Activated CD4-positive, alpha-beta T cell treated with anti-CD3 and anti-CD28 coated beads, Interleukin-2, amount 10 ng/mL, durations not matched to agents 7 days and 5 days (primary cell): ENCODE measurements around the gene ZEB2. TPM values are rescaled to one million over a fixed set of nuclear protein-coding genes. Genes with fewer than 3 reads are reported as not detected.

ENCODE experiments used
- CTCF ChIA-PET: fragments of 350-600 bp; sonication (Branson Sonifier 250); formaldehyde crosslinking; loops from one replicate; lab custom pipeline; 2021; ENCODE audit warnings: antibody characterized with exemption; lab: Charles Lee
- POLR2A ChIA-PET: fragments of 350-600 bp; sonication (Branson Sonifier 250); formaldehyde crosslinking; loops from one replicate; lab custom pipeline; 2021; ENCODE audit warnings: antibody characterized with exemption; lab: Charles Lee
- DNase-seq: peaks from one replicate; pipeline ENCODE4 v3.0.0-alpha.2; 2020
- H3K27ac Mint-ChIP-seq: one replicate; pipeline ENCODE4 v1.8.0; 2021; ENCODE audit warnings: mild to moderate bottlenecking, moderate library complexity, mixed read lengths
- H3K27me3 Mint-ChIP-seq: one replicate; pipeline ENCODE4 v1.8.0; 2021; ENCODE audit warnings: mixed read lengths
- H3K36me3 Mint-ChIP-seq: one replicate; pipeline ENCODE4 v1.8.0; 2021; ENCODE audit warnings: low read depth, mixed read lengths
- H3K4me1 Mint-ChIP-seq: one replicate; pipeline ENCODE4 v1.8.0; 2021; ENCODE audit warnings: mixed read lengths
- H3K4me3 Mint-ChIP-seq: one replicate; pipeline ENCODE4 v1.8.0; 2021; ENCODE audit warnings: mild to moderate bottlenecking, moderate library complexity, mixed read lengths
- H3K9me3 Mint-ChIP-seq: one replicate; pipeline ENCODE4 v1.8.0; 2021; ENCODE audit warnings: mixed read lengths
- total RNA-seq, 2 experiments: library from RNA; stranded (reverse); gene quantifications; one replicate each; pipeline ENCODE4 v1.2.3, GENCODE V29; 2021

The ZEB2 gene
- total RNA-seq, 2 experiments from 2014 or later, result 3.3 to 3.5 TPM

DNA sequence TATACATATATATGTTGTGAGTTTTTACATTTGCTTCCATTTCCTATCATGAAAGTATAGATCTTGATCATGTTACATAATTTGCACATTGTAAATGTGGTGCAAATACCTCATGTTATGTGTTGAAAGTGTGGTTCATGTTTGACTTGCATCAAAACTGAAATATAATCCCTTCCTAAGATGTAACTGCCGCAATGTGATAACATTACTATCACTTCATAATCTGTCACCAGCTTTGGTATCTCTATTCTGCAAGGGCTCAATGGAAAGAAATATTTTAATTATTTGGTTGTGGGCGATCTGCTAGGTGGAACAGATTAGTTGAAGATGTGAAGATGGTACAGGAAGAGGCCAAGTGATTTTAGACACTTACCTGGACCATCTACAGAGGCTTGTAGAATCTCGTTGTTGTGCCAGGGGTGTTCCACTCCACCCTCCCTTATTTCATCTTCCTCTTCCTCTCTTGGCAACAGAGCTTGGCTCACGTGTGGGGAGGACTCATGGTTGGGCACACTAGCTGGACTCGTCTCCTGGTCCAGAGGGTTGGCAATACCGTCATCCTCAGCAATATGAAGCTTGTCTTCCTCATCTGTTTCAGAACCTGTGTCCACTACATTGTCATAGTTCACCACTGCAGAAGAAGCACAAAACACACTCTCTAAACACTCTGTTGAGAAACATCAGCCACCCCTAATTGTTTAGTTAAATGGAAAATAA lies 90.4 kb downstream of the ZEB2 start:
- ChIA-PET CTCF (interaction anchor here (1.0 kb wide), 1 partner anchor 10 kb away, joined by 4 read pairs; no protein-coding TSS in a partner anchor), POLR2A (no interaction called here)
- peaks cover 2% of the 10 kb centered on the region for H3K27me3 Mint-ChIP-seq
- no peak overlapping the region for H3K27ac Mint-ChIP-seq
- H3K36me3 Mint-ChIP-seq, result no peaks in the 10 kb centered on the region
- H3K4me1 Mint-ChIP-seq, result no peaks in the 10 kb centered on the region
- no peak overlapping the region for H3K4me3 Mint-ChIP-seq
- no peaks in the 10 kb centered on the region for H3K9me3 Mint-ChIP-seq
- no peak for DNase-seq

DNA sequence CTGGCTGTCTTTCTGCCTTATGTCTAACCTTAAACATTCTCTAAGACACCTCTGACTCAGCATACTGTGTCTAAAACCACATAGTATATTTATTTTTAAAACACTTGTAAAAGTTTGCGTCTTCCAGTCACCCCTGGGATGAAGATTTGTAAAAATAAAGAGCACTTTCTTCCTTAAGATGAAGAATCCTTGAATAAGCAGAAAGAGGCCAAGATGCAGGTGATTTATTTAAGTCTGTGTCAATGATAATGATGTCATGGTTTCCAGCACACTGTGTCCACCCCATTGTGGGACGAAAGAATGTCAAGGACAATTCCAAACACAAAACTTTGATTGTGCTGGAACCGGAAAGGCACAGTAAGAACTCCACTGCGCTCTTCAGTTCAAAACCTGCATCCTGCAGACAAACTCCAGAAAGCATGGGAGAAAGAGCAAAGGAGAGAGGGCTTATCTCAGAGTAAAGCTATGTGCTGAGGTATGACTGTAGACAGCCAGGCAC lies 92.9 kb downstream of the ZEB2 start:
- CTCF ChIA-PET, result interaction anchor here (0.5 kb wide), 1 partner anchor 64 kb away, joined by 3 read pairs; no protein-coding TSS in a partner anchor
- POLR2A ChIA-PET, result no interaction called here
- no peak overlapping the region for H3K27ac Mint-ChIP-seq
- no peaks in the 10 kb centered on the region for H3K4me1 Mint-ChIP-seq
- peaks cover 2% of the 10 kb centered on the region for H3K27me3 Mint-ChIP-seq
- H3K9me3 Mint-ChIP-seq, result no peaks in the 10 kb centered on the region
- DNase-seq, result no peak
- no peaks in the 10 kb centered on the region for H3K36me3 Mint-ChIP-seq
- H3K4me3 Mint-ChIP-seq, result no peak overlapping the region

DNA sequence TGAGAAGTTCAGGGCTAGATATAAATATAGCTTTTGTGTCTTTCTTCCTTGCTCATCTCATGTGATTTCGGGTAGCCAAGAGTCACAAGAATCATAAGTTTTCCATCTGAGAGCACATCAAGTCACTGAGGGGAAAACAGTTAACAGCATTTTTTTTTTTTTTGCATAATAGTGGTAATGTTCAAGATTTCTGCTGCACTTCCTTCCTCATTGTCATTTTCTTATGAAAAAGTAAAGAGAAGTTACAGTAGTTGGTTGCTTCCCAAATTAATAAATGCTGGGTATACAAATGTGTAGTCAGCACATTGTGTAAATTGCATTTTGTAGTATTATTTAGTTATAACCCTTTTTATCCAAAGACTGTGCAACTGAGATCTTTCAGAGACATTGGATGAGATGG lies 93.6 kb downstream of the ZEB2 start:
- POLR2A ChIA-PET, result no interaction called here
- Mint-ChIP-seq H3K27ac (no peak overlapping the region), H3K4me3 (no peak overlapping the region)

DNA sequence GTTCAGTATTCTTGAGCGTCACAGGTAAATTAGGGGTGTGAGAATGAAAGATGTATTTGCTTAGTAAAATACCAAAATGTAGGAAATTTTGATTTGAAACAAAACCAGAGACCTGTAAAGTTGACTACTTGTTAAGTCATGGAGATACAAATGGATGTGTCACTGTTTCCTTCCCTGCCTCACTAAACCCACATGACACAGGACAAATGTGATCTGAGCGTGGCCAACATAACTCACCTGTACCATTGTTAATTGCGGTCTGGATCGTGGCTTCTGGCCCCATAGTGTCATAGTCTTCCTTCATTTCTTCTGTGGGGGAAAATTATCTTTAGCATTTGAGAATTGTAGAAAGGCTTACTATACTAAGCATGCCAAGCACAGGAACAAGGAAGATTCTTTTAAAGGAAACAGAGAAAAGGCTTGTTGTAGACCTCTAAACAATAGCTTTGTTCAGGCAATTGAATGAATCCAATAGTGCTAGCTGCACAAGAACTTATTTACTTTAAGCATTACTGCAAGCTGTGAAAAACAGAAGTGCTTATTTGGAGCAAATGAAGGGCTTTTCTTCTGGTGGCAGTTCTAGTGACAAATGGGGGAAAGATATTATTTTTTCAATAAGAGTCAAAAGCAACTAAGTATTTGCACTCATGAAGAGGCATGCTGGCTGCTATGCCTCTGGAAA lies 95.2 kb downstream of the ZEB2 start:
- H3K36me3 Mint-ChIP-seq, result no peaks in the 10 kb centered on the region
- no peak for DNase-seq
- no peaks in the 10 kb centered on the region for H3K9me3 Mint-ChIP-seq
- no peak overlapping the region for H3K4me3 Mint-ChIP-seq
- POLR2A ChIA-PET, result no interaction called here
- H3K27ac Mint-ChIP-seq, result no peak overlapping the region
- CTCF ChIA-PET, result interaction anchor here (0.6 kb wide), 1 partner anchor 58 kb away, joined by 3 read pairs; no protein-coding TSS in a partner anchor
- H3K4me1 Mint-ChIP-seq, result no peaks in the 10 kb centered on the region
- H3K27me3 Mint-ChIP-seq, result peaks cover 2% of the 10 kb centered on the region

More for the DNA sequence above, 93.6 kb downstream of the ZEB2 start:
- DNase-seq, result no peak
- Mint-ChIP-seq H3K27me3 (peaks cover 2% of the 10 kb centered on the region), H3K36me3 (no peaks in the 10 kb centered on the region), H3K4me1 (no peaks in the 10 kb centered on the region), H3K9me3 (no peaks in the 10 kb centered on the region)
- CTCF ChIA-PET, result interaction anchor here (1.0 kb wide), 1 partner anchor 23 kb away, joined by 3 read pairs; no protein-coding TSS in a partner anchor

DNA sequence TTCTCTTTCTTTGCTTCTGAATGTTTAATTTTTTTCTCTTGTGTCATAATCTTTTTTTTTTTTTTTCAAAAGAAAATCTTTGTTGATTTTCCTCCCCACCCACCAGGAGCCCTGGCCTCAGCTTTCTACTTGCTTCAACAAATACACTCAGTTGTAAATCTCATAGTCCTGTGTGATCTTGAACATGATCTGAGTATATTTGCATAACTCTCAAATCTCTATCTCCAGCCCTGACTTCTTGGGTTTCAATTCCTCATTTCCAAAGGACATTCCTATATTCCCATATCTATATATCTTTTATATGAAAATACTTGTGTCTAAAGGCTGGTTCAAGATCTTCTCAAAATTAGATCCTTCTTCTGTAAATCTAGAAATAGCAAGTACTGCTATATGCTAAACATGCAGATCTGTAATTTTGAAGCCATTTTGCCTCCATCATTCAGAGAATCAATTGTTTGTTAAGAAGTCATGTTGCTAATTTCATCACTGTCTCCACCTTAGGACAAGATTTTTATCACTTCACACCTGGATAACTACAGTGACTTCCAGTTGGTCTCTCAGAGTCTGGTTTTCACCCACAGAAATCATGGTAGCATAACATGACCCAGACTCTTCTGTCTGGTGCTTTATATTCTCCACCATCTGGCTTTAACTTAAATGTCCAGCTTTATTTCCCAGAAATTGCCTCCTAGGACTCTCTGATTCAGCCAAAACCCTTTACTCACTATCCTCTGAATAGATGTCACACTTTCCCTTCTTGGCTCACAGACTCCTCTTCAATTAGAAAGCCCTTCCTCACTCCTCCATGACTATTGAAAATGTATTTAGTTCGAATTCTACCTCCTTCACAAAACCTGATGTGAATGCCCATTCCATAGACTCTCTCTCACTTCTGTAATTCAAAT lies 98.1 kb downstream of the ZEB2 start:
- no peak overlapping the region for H3K4me3 Mint-ChIP-seq
- H3K36me3 Mint-ChIP-seq, result peaks cover 4% of the 10 kb centered on the region
- POLR2A ChIA-PET, result no interaction called here

DNA sequence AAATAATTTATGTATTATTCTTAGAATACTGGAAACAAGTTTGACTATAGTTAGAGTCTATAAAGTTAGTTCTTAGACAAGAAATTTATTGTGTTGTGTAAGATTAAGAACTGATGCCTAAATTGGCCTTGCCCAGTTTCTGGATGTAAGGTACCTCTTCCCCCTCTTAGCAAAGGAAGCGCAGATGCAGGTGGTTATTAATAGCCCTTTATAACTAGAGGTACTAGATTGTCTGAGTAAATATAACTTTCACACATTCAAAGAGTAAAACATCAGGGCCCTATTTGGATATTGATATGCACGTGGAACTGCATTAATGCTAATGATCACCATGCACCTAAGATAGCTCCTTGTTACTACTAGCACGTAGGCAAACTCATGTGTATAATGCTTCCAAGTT lies 100.7 kb downstream of the ZEB2 start:
- H3K4me3 Mint-ChIP-seq, result no peak overlapping the region
- ChIA-PET CTCF (no interaction called here), POLR2A (no interaction called here)
- no peak overlapping the region for H3K27ac Mint-ChIP-seq
- H3K4me1 Mint-ChIP-seq, result peaks cover 5% of the 10 kb centered on the region
- H3K36me3 Mint-ChIP-seq, result peaks cover 4% of the 10 kb centered on the region
- H3K27me3 Mint-ChIP-seq, result no peaks in the 10 kb centered on the region
- no peak for DNase-seq
- peaks cover 7% of the 10 kb centered on the region for H3K9me3 Mint-ChIP-seq

More for the DNA sequence above, 98.1 kb downstream of the ZEB2 start:
- no peaks in the 10 kb centered on the region for H3K4me1 Mint-ChIP-seq
- peaks cover 2% of the 10 kb centered on the region for H3K27me3 Mint-ChIP-seq
- H3K9me3 Mint-ChIP-seq, result peaks cover 4% of the 10 kb centered on the region
- no peak for DNase-seq
- CTCF ChIA-PET, result no interaction called here
- no peak overlapping the region for H3K27ac Mint-ChIP-seq

DNA sequence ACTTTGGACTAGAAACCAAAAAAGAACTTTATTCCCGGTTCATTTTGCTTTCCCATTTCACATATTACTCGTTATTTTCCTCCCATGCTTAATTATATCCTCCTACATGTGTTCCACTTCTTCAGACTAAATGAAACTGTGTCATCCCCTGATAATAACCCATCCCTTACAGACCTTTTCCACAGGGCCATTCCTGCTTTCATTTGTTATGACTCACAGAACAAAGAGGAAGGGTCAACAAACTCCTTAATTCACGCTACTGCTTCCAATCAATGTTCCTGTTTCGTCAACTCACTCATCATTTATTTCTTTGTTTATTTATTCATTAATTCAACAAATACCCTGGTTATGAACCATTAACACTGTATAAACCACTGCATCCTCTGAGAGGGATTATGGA lies 104.5 kb downstream of the ZEB2 start:
- Mint-ChIP-seq H3K27me3 (no peaks in the 10 kb centered on the region), H3K27ac (no peak overlapping the region), H3K4me3 (no peak overlapping the region), H3K9me3 (peaks cover 7% of the 10 kb centered on the region), H3K36me3 (peaks cover 4% of the 10 kb centered on the region), H3K4me1 (peaks cover 6% of the 10 kb centered on the region)
- POLR2A ChIA-PET, result no interaction called here
- CTCF ChIA-PET, result no interaction called here
- no peak for DNase-seq

DNA sequence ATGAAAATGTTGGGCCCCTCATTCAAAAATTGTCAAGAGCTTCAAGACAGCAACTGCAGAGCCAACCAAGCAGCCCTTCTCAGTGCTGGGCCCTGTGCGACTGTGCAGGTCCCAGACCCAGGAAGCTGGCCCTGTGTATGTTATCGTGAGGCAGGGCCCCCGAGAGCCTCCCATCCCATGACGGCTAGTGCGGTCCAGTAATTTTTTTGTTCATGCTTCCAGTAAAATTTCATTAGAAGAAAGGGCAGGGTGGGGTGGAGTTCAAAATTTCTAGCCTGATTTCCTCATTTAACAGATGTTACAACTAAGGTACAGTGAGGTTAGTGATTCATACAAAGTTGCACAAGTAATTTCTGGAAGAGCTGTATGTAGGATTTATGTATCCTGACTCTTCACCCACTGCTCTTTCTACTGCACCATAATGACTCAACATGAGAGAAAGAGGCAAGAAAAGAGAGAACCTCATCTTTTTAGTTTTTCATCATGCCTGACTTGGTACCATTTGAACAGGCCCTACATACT lies 105.5 kb downstream of the ZEB2 start:
- Mint-ChIP-seq H3K27me3 (no peaks in the 10 kb centered on the region), H3K4me3 (no peak overlapping the region), H3K9me3 (peaks cover 7% of the 10 kb centered on the region), H3K4me1 (peaks cover 6% of the 10 kb centered on the region), H3K27ac (no peak overlapping the region), H3K36me3 (peaks cover 4% of the 10 kb centered on the region)
- POLR2A ChIA-PET, result no interaction called here
- CTCF ChIA-PET, result interaction anchor here (1.0 to 1.3 kb wide), 2 partner anchors 11 to 45 kb away, joined by 3 to 4 read pairs; no protein-coding TSS in a partner anchor
- DNase-seq, result no peak

DNA sequence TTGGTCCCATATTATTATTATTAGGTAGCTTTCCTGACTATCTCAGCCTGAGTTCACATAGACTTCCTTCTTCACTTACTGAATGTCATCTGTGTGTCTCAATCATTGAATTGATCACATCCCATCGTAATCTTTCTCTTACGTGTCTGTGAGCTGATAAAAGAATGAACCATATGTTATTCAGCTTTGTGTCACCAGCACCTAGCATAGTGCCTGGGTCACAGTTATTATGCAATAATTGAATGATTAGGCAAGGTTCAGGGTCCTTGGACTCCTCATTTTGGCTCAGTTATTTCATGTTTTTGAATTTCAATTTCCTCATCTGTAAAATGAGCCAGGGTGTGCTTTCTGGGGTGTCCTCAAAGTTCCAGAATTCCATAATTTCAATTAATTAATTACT lies 107.2 kb downstream of the ZEB2 start:
- Mint-ChIP-seq H3K4me1 (peaks cover 6% of the 10 kb centered on the region), H3K27me3 (no peaks in the 10 kb centered on the region), H3K4me3 (no peak overlapping the region), H3K9me3 (peaks cover 7% of the 10 kb centered on the region), H3K27ac (no peak overlapping the region), H3K36me3 (peaks cover 2% of the 10 kb centered on the region)
- POLR2A ChIA-PET, result no interaction called here
- CTCF ChIA-PET, result no interaction called here
- DNase-seq, result no peak

DNA sequence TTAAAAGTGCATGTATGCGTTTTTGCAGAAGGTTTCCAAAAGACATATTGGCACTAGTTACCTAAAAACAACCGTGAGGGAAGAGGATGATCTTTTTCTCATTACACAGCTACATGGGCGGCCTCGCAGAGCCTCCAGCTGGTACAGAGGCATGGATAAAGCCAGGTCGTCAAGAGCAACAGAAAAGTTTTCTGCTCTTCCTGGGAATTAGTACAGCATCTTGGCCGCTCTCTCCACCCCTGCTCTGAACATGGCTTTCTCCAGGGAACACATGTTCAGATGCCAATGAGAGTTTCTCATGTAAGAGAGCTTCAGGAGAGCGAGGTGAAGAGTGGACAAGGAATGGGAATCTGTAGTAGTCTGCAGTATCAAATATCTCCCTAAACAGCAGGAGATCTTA lies 108.4 kb downstream of the ZEB2 start:
- H3K4me3 Mint-ChIP-seq, result no peak overlapping the region
- CTCF ChIA-PET, result no interaction called here
- peaks cover 6% of the 10 kb centered on the region for H3K4me1 Mint-ChIP-seq
- no peak overlapping the region for H3K27ac Mint-ChIP-seq
- H3K36me3 Mint-ChIP-seq, result no peaks in the 10 kb centered on the region
- H3K9me3 Mint-ChIP-seq, result peaks cover 2% of the 10 kb centered on the region
- DNase-seq, result no peak
- POLR2A ChIA-PET, result no interaction called here
- H3K27me3 Mint-ChIP-seq, result peaks cover under 1% of the 10 kb centered on the region

DNA sequence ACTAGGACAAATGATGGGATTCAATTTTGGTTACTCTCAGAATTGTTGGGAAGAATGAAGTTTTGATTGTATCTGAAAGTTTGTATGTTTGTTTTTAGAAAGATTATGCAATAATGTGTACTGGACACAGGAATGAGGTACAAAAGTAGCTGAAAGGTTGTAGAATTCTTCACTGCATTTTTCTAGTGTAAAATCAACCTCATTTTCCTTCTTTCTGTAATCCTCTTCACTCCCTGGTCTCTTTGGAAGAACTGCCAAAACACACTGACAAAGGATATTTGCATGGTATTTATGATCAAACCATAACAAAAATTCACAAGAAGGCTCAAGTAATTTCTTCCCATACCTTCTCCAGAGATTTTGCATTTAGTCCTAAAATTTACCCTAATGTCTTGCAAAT lies 110.7 kb downstream of the ZEB2 start:
- ChIA-PET CTCF (interaction anchor here (0.7 kb wide), 1 partner anchor 1062 kb away, joined by 3 read pairs; no protein-coding TSS in a partner anchor), POLR2A (no interaction called here)
- peaks cover 2% of the 10 kb centered on the region for H3K9me3 Mint-ChIP-seq
- H3K27ac Mint-ChIP-seq, result no peak overlapping the region
- H3K4me3 Mint-ChIP-seq, result no peak overlapping the region
- no peaks in the 10 kb centered on the region for H3K36me3 Mint-ChIP-seq
- peaks cover 3% of the 10 kb centered on the region for H3K27me3 Mint-ChIP-seq
- DNase-seq, result no peak
- peaks cover under 1% of the 10 kb centered on the region for H3K4me1 Mint-ChIP-seq

DNA sequence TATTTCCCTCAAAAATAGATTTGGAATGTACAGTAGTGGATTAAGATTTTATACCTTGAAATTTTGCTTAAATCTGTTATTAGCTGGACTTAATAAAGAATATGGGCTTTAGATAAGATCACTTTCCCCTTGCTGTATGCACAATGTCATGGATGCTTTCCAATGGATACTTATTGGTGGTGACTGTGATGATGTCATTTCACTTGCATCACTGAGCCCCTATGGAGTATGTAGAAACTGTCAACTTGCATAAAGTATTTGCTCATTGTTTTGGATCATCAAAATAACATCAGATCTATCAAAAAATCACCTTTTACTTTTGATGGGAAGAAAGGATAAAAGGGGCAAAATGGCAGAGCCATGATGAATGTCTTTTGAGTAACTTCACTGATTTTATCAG lies 112.7 kb downstream of the ZEB2 start:
- no peak for DNase-seq
- no peaks in the 10 kb centered on the region for H3K36me3 Mint-ChIP-seq
- no peak overlapping the region for H3K4me3 Mint-ChIP-seq
- H3K27me3 Mint-ChIP-seq, result peaks cover 3% of the 10 kb centered on the region
- H3K4me1 Mint-ChIP-seq, result no peaks in the 10 kb centered on the region
- ChIA-PET CTCF (no interaction called here), POLR2A (no interaction called here)
- no peak overlapping the region for H3K27ac Mint-ChIP-seq
- peaks cover 2% of the 10 kb centered on the region for H3K9me3 Mint-ChIP-seq
